Hepatocyte (in vitro differentiated cells): ENCODE measurements around the gene CHST11. TPM values are rescaled to one million over a fixed set of nuclear protein-coding genes. Genes with fewer than 3 reads are reported as not detected.

Experiments
- DNase-seq: peaks from one replicate; pipeline ENCODE4 v3.0.0-alpha.2; 2016; ENCODE audit warnings: low spot score
- H2AFZ ChIP-seq: fragments of 200-600 bp; sonication (generic); 2 replicates; pipeline ENCODE4 v1.6.0; 2016; ENCODE audit warnings: antibody characterized with exemption, mild to moderate bottlenecking
- H3K27ac ChIP-seq: fragments of 200-600 bp; sonication (generic); 2 replicates; pipeline ENCODE4 v1.5.1; 2016; ENCODE audit warnings: mild to moderate bottlenecking
- H3K27me3 ChIP-seq: fragments of 200-600 bp; sonication (generic); 2 replicates; pipeline ENCODE4 v1.6.1; 2016
- H3K36me3 ChIP-seq: fragments of 200-600 bp; sonication (generic); replicated peaks from 2 replicates; pipeline ENCODE4 v1.5.1; 2016; ENCODE audit warnings: low read depth; ENCODE audit not compliant: insufficient read depth
- H3K4me1 ChIP-seq: fragments of 200-600 bp; sonication (generic); 2 replicates; pipeline ENCODE4 v1.5.1; 2016; ENCODE audit warnings: mild to moderate bottlenecking, moderate library complexity; ENCODE audit not compliant: insufficient read depth
- H3K4me2 ChIP-seq: fragments of 200-600 bp; sonication (generic); 2 replicates; pipeline ENCODE4 v1.6.0; 2016
- H3K4me3 ChIP-seq: fragments of 200-600 bp; sonication (generic); 2 replicates; pipeline ENCODE4 v1.5.1; 2016; ENCODE audit warnings: mild to moderate bottlenecking
- H3K79me2 ChIP-seq: fragments of 200-600 bp; sonication (generic); 2 replicates; pipeline ENCODE4 v1.6.0; 2017; ENCODE audit warnings: mild to moderate bottlenecking
- H3K9me2 ChIP-seq: fragments of 200-600 bp; sonication (generic); replicated peaks from 2 replicates; pipeline ENCODE4 v1.6.0; 2017; ENCODE audit warnings: mild to moderate bottlenecking; ENCODE audit not compliant: insufficient read depth
- H3K9me3 ChIP-seq: fragments of 200-600 bp; sonication (generic); 2 replicates; pipeline ENCODE4 v1.5.1; 2016; ENCODE audit warnings: low read depth, mild to moderate bottlenecking
- H4K20me1 ChIP-seq: fragments of 200-600 bp; sonication (generic); 2 replicates; pipeline ENCODE4 v1.6.0; 2016; ENCODE audit warnings: mild to moderate bottlenecking; ENCODE audit not compliant: insufficient read depth, poor library complexity, severe bottlenecking
- EZH2 ChIP-seq: fragments of 200-600 bp; sonication (generic); IDR thresholded peaks from 2 replicates; pipeline ENCODE4 v1.6.1; 2016; ENCODE audit warnings: antibody characterized with exemption, mild to moderate bottlenecking, borderline replicate concordance
- EZH2phosphoT487 ChIP-seq: fragments of 200-600 bp; sonication (generic); IDR thresholded peaks from one replicate; pipeline ENCODE4 v1.6.1; 2018; ENCODE audit warnings: antibody characterized with exemption, mild to moderate bottlenecking, low read depth, moderate library complexity; ENCODE audit not compliant: unreplicated experiment, severe bottlenecking
- WGBS: methylation state at CpG from one replicate; pipeline ENCODE4 v1.1.6; 2016; ENCODE audit warnings: low lambda C conversion rate; ENCODE audit errors: missing lambda C conversion rate; 5-methylcytosine and 5-hydroxymethylcytosine counted together
- polyA plus RNA-seq: library from polyadenylated mRNA; unstranded; fragments of >200 nt; fragmentation: Nextera tagmentation; extraction: Ambion mirVana; gene quantifications from 2 replicates; pipeline ENCODE4 v1.2.1, GENCODE V29; 2016
- total RNA-seq: library from RNA; depleted of rRNA; stranded (reverse); fragments of >200 nt; gene quantifications from 2 replicates; pipeline ENCODE4 v1.2.3, GENCODE V29; 2014
- TF ChIP-seq, protein P1 (sequence below): fragments of 200-600 bp; sonication (generic); IDR thresholded peaks from 2 replicates; pipeline ENCODE4 v1.5.1; 2016; ENCODE audit warnings: antibody characterized with exemption, mild to moderate bottlenecking; ENCODE audit not compliant: poor library complexity

CHST11 gene
- total and polyA plus RNA-seq, 2 experiments from 2014 or later, result 5.2 to 8.9 TPM

DNA sequence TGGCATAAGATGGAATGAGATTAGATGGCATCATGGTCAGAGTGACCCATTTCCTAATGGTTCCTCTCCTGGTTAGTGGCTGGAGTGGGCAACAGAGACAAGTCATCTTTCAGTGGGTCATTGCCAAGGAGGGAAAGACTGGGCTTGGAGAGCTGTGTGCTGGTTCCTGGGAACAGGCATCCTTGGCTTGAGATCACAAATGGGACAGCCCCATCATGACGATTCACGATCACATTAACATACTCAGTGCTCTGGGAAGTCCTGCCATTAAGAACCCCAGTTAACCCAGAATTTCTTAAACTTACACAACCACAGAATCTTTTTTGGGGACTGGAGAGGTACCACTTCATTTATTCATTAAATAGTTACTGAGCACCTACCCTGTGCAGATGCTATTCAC lies 27.3 kb downstream of the CHST11 start:
- H3K4me1 ChIP-seq, result peaks cover 5% of the 10 kb centered on the region
- H3K27ac ChIP-seq, result no peak overlapping the region
- H3K79me2 ChIP-seq, result no peaks in the 10 kb centered on the region
- no peak overlapping the region for H2AFZ ChIP-seq
- no peaks in the 10 kb centered on the region for H3K36me3 ChIP-seq
- no peak overlapping the region for H3K4me3 ChIP-seq
- H3K9me3 ChIP-seq, result no peaks in the 10 kb centered on the region
- no peak for TF ChIP-seq EZH2
- TF ChIP-seq, protein P1, sequence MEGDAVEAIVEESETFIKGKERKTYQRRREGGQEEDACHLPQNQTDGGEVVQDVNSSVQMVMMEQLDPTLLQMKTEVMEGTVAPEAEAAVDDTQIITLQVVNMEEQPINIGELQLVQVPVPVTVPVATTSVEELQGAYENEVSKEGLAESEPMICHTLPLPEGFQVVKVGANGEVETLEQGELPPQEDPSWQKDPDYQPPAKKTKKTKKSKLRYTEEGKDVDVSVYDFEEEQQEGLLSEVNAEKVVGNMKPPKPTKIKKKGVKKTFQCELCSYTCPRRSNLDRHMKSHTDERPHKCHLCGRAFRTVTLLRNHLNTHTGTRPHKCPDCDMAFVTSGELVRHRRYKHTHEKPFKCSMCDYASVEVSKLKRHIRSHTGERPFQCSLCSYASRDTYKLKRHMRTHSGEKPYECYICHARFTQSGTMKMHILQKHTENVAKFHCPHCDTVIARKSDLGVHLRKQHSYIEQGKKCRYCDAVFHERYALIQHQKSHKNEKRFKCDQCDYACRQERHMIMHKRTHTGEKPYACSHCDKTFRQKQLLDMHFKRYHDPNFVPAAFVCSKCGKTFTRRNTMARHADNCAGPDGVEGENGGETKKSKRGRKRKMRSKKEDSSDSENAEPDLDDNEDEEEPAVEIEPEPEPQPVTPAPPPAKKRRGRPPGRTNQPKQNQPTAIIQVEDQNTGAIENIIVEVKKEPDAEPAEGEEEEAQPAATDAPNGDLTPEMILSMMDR, result no peak
- DNase-seq, result no peak
- H3K9me2 ChIP-seq, result no peaks in the 10 kb centered on the region
- no peaks in the 10 kb centered on the region for H3K27me3 ChIP-seq
- H3K4me2 ChIP-seq, result no peak overlapping the region
- 97% methylated on average over 2 of the region's 2 CpGs for WGBS
- no peaks in the 10 kb centered on the region for H4K20me1 ChIP-seq

DNA sequence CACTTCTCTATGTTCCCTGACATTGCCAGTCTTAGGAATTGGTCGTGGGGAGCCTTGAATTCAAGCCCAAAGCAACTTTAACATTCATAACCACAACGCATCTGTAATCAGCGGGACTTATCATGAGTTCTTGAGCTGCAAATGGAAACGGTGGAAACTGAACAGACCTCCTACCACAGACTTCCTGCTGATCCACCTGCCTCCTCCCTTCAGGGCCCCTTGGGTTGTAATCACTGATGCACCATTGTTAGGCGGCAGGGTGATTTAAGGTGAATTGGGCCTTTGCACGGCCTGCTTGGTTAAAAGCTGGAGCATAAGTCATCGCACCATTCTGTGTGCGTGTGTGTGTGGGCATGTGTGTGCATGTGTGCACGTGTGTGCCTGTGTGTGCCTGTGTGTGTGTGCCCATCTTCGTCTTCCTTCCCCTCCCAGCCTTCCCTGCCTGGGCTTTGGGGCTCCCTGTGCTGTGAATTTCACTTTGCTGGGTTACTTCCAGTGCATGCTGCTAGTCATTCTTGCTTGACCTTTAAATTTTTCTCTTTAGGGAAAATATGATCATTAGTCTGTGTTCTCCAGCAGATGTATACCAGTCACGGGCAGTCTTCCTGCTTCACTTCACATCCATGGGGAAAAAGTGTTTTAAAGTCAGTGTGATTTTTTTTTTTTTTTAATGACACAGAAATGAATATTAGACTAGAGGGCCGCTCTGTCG lies 29.1 kb downstream of the CHST11 start:
- H3K4me3 ChIP-seq, result no peak overlapping the region
- DNase-seq, result no peak
- peaks cover 5% of the 10 kb centered on the region for H3K4me1 ChIP-seq
- no peaks in the 10 kb centered on the region for H3K79me2 ChIP-seq
- H3K9me2 ChIP-seq, result no peaks in the 10 kb centered on the region
- H3K27ac ChIP-seq, result no peak overlapping the region
- no peaks in the 10 kb centered on the region for H3K27me3 ChIP-seq
- H2AFZ ChIP-seq, result no peak overlapping the region
- 84% methylated on average over 13 of the region's 13 CpGs for WGBS
- H3K4me2 ChIP-seq, result no peak overlapping the region
- H3K9me3 ChIP-seq, result no peaks in the 10 kb centered on the region
- TF ChIP-seq, protein P1, result no peak
- H3K36me3 ChIP-seq, result no peaks in the 10 kb centered on the region
- no peaks in the 10 kb centered on the region for H4K20me1 ChIP-seq

DNA sequence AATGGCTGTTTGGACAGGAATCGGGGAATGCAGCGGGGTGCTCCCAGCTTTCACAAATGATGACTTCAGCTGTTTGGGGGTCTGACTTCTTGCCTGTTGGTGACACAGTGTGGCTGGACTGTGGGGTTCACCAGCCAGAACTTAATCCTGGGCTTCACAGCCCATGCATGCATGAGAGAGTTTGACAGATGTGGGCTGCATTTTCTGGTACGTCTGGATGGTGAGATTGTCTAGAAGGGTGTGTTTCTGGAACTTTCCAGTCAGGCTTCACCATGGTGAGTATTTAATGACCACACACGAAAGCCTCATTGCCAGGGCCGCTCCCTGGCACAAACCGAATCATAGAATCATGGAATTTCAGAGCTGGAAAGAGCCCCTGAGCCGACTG lies 29.6 kb downstream of the CHST11 start:
- Histone ChIP-seq H3K4me2 (no peak overlapping the region), H3K4me1 (peaks cover 5% of the 10 kb centered on the region), H3K27me3 (no peaks in the 10 kb centered on the region), H3K79me2 (no peaks in the 10 kb centered on the region), H3K36me3 (no peaks in the 10 kb centered on the region), H3K9me2 (no peaks in the 10 kb centered on the region), H3K4me3 (no peak overlapping the region), H2AFZ (no peak overlapping the region), H3K27ac (no peak overlapping the region), H4K20me1 (no peaks in the 10 kb centered on the region), H3K9me3 (no peaks in the 10 kb centered on the region)
- TF ChIP-seq EZH2, result no peak
- no peak for TF ChIP-seq EZH2phosphoT487
- TF ChIP-seq, protein P1, result no peak
- 94% methylated on average over 7 of the region's 7 CpGs for WGBS
- DNase-seq, result no peak
